ENCODE measurements around the gene ERG. TPM values are rescaled to one million over a fixed set of nuclear protein-coding genes. Genes with fewer than 3 reads are reported as not detected.

Gene ERG
- total and polyA plus RNA-seq, 2 of the 13 experiments (the other 11 are each of a cell fraction or from before 2014, with no cell fraction given) = not detected

GRCh38 chr21:38524168-38525153, 26.2 kb upstream of the ERG start (continued):
- peak in 1 of 2 experiments; percentile 33; a peak in 1 of 4 replicates for TF ChIP-seq NR2F1 (CRISPR knock-in tag; IDR thresholded peaks at IDR 0.05)
- TF ChIP-seq ELF3 (CRISPR knock-in tag; IDR thresholded peaks at IDR 0.05) = 0 out of 2 replicates have a peak, but pooled peaks have one; percentile 26
- TF ChIP-seq DPF2 (CRISPR knock-in tag; IDR thresholded peaks at IDR 0.05; ENCODE audit: borderline replicate concordance, low read depth) = peak; percentile 47; the same call in 1 of the 2 replicates
- TF ChIP-seq SNAPC5 (CRISPR knock-in tag; IDR thresholded peaks at IDR 0.05; ENCODE audit: borderline replicate concordance) = no peak
- TF ChIP-seq PHB2 (IDR thresholded peaks at IDR 0.05; ENCODE audit: partially characterized antibody) = no peak
- TF ChIP-seq ISL2 (CRISPR knock-in tag; IDR thresholded peaks at IDR 0.05) = peak; percentile 68; the same call in 1 of the 2 replicates
- TF ChIP-seq SALL1 (CRISPR knock-in tag; IDR thresholded peaks at IDR 0.05) = peak; percentile 43; the same call in 1 of the 2 replicates
- TF ChIP-seq NR2F6 (IDR thresholded peaks at IDR 0.05) = 0 out of 2 replicates have a peak, but pooled peaks have one; percentile 19
- peak; percentile 13; the same call in 1 of the 2 replicates for TF ChIP-seq NR2F6 (CRISPR knock-in tag; IDR thresholded peaks at IDR 0.05)
- peak; percentile 58; the same call in 1 of the 2 replicates for TF ChIP-seq MEIS2 (CRISPR knock-in tag; IDR thresholded peaks at IDR 0.05)
- peak; percentile 52 for TF ChIP-seq YY1 (IDR thresholded peaks at IDR 0.05; ENCODE audit: insufficient read depth, insufficient replicate concordance, low read depth, low read length)
- peak; percentile 34; the same call in 1 of the 2 replicates for TF ChIP-seq PHF21A (CRISPR knock-in tag; IDR thresholded peaks at IDR 0.05)
- peak; percentile 61 for TF ChIP-seq ZNF644 (CRISPR knock-in tag; IDR thresholded peaks at IDR 0.05; ENCODE audit: low read depth)
- TF ChIP-seq ZNF775 (CRISPR knock-in tag; IDR thresholded peaks at IDR 0.05; ENCODE audit: borderline replicate concordance) = no peak
- no peak for TF ChIP-seq STAT6 (CRISPR knock-in tag; IDR thresholded peaks at IDR 0.05; ENCODE audit: borderline replicate concordance)
- no peak for TF ChIP-seq ZUFSP (CRISPR knock-in tag; IDR thresholded peaks at IDR 0.05; ENCODE audit: borderline replicate concordance)
- TF ChIP-seq BORCS8-MEF2B (CRISPR knock-in tag; IDR thresholded peaks at IDR 0.05) = no peak
- no peak for TF ChIP-seq RBFOX2 (IDR thresholded peaks at IDR 0.05; ENCODE audit: low read depth, low read length)
- no peak for TF ChIP-seq BHLHE40 (IDR thresholded peaks at IDR 0.05; ENCODE audit: low read length)
- TF ChIP-seq HIC2 (CRISPR knock-in tag; IDR thresholded peaks at IDR 0.05; ENCODE audit: low read depth) = no peak
- TF ChIP-seq ETV5 (CRISPR knock-in tag; IDR thresholded peaks at IDR 0.05; ENCODE audit: borderline replicate concordance) = peak; percentile 51; the same call in 1 of the 2 replicates
- 0 out of 2 replicates have a peak, but pooled peaks have one; percentile 14 for TF ChIP-seq ZFP1 (CRISPR knock-in tag; IDR thresholded peaks at IDR 0.05)
- no peak for TF ChIP-seq SIN3B (IDR thresholded peaks at IDR 0.05; ENCODE audit: low read length)
- TF ChIP-seq KLF16 (CRISPR knock-in tag; IDR thresholded peaks at IDR 0.05) = no peak

All from HepG2 (cell line).